ENCODE data around the gene STOM.

Gene STOM

DNA sequence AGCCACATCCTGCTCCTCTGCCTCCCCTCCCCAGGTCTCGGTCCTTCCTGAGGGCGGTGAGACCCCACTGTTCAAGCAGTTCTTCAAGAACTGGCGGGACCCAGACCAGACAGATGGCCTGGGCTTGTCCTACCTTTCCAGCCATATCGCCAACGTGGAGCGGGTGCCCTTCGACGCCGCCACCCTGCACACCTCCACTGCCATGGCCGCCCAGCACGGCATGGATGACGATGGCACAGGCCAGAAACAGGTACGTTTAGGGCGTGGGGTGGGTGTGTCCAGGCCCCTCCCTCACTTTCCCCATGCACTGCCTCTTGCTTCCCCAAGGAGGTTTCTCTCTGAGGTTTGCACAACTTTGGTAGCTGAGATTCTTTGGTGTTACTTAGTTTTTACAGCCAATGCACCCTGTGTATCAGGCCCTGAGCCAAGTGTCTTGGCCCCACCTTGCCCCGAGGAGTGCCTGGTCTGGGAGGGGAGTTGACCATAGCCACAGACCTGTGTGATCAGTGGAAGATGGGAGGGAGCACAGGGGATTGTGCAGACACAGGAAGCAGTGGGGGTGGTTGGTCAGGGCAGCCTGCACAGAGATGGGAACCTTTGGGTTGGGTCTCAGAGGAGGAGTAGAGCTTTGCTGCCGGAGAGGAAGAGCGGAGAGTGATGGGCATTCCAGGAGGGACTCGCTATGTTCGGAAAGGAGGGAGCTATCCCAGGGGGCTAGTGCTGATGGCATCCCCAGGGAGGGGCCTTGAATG is 51.2 kb downstream of the STOM start:
- DNase-seq, result no peak

DNA sequence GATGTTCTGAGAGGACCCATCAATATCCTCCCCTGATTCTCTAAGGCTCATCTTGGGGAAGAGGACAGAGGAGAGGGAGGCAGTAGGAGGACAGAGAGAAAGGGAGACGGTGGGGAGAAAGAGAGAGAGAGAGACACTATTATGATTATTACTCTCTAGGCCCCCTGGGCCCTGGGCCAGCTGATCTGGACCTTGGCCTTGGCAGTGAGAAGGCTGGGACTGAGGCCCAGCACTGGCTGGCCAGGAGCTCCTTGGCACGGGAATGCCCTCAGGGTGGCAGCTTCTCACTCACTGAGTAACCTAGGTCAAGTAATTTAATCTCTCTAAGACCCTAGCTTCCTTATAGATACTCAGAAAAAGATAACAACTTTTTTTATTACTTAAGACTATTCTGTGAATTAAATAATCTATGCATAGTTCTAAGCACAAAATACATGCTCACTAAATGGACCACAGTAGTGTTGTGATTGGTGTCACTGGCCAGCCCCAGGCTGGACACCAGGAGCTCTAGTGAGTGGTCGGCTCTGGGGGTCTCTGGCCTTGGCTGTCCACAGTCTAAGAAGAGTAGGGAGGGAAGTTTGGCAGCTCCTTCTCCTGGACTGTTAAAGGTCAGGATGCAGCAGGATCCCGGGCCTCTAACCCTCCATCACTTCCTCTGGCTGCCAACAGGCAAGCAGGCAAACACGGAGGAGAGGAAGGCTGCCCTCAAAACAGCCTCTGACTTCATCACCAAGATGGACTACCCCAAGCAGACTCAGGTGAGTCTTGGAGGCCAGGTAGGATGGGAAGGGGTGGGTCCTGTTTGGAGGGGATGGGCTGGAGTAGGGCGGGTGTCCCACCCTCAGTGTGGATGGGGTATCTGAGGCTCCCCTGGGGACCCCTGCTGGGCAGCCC is 52.1 kb downstream of the STOM start:
- DNase-seq, result no peak

DNA sequence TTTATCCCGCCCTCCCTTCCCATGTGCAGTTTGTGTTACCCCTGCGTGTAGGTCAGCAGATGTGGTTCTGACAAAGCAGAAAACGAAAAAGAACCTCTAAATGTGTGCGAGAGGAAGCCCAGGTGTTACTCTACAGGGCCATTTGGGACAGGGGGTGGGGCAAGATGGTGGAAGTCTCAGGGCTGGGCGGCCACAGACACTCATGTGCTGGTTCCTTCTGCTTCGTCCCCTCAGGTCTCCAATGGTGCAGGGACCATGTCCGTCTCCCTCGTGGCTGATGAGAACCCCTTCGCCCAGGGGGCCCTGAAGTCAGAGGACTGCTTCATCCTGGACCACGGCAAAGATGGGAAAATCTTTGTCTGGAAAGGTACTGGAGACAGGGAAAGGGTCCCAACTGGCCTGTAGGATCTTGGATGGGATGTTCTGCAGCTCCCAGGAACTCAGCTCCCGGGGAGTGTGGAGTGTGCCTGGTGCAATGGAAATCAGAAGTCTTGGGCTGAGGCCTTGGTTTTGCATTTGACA is 53.1 kb downstream of the STOM start:
- no peak for DNase-seq

- DNase-seq, result no peak
These were observed 53.7 kb downstream of the STOM start for GRCh38 chr9:121316378-121316777.

DNA sequence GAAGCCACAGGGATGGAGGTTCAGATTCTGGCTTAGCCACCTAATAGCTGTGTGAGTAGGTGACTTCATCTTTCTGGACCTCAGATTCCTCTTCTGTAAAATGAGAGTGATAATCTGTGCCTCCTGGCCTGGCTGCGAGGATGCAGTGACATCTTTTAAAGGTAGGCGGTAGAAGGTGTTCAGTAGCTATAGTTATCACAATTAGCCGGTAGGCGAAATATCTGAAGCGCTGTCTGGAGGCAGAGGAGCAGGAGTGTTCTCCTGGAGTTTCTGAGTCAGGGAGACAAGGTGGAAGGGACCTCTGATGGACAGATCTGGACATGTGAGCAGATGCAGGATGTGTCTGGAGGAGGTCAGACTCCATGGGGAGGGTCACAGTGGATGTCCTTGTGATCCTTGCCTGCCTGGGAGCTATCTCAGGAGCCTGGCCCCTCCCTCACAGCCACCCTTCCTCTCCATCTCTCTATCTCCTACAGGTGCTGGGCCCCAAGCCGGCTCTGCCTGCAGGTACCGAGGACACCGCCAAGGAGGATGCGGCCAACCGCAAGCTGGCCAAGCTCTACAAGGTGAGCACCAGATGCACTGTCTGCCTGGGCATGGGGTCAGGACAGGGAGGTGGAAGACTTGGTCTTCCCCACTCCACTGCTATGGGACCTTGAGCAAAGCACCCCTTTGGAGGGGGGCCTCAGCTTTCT is 56.4 kb downstream of the STOM start:
- no peak for DNase-seq

- DNase-seq, result no peak
These were observed 57.9 kb downstream of the STOM start for GRCh38 chr9:121312169-121312568.

GRCh38 chr9:121310571-121310970 is 59.5 kb downstream of the STOM start:
- no peak for DNase-seq

- DNase-seq, result no peak
These were observed 60.1 kb downstream of the STOM start for GRCh38 chr9:121309833-121310425.

GRCh38 chr9:121309171-121309570 is 60.9 kb downstream of the STOM start:
- DNase-seq, result no peak

DNA sequence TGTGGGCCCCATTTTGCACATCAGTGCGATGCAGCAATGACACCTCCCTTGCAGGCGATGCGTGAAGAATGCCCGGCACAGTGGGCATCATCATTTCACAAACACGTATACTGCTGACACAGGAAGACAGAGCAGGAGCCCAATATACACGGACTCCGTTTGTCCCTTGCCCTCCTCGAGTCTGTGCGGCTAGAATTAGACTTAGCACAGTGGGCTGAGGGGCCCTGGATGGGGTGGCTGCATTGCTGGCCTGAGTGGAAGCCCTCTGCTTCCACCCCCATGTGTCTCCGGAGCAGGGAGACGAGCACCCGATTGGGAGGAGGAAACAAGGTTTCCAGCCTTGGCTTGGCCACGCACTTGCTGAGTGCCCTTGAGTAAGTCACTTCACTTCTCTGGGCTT is 61.3 kb downstream of the STOM start:
- no peak for DNase-seq

GRCh38 chr9:121307976-121308375 is 62.1 kb downstream of the STOM start:
- no peak for DNase-seq

DNA sequence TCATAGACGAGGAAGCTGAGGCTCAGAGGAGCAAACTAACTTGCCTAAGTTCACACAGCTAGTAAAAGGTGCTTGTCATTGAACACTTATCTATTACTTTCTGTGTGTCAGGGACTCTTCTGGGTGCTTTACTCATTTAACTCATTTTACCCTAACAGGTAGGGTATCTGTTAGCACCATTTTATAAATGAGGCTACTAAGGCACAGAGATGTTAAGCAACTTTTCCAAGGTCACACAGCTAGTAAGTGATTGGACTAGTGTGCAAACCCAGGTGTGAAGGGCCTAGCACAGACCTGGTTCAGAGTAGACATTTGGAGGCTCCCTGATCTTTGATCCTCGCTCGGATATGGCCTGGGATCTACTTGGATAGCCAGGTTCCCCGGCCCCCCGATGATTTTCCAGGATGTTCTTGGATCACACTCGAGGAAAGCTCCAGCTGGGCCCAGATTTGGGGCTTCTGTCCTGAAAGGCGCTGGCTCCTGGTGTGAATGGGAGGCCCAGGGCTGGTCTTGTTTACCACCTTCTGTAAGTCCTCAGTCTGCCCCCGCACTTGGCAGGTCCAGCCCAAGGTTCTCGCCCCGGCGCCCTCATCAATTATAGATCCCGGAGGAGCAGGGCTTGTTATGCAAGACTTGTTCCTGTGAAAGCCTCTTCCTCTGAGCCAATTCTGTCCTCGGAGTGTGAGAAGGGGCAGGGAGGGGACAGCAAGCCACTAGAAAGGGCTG is 64.6 kb downstream of the STOM start:
- no peak for DNase-seq

DNA sequence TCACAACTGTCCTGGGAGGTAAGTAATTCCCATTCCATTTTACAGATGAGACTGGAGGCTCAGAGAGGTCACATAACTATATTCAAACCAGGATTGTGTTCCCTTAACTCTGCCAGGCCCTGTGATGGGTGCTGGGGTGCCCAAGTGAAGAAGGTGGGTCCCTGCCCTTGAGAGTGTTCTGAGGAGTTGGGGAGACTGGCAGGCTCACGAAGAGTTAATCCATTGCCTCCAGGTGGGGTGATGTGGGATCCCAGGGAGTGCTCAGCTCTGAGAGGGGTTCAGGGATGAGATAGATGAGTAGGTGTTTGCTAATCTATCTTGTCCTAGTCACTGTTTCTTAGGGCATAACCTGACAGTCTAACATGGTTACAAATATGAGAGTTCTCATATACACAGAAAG is 65.3 kb downstream of the STOM start:
- no peak for DNase-seq

DNA sequence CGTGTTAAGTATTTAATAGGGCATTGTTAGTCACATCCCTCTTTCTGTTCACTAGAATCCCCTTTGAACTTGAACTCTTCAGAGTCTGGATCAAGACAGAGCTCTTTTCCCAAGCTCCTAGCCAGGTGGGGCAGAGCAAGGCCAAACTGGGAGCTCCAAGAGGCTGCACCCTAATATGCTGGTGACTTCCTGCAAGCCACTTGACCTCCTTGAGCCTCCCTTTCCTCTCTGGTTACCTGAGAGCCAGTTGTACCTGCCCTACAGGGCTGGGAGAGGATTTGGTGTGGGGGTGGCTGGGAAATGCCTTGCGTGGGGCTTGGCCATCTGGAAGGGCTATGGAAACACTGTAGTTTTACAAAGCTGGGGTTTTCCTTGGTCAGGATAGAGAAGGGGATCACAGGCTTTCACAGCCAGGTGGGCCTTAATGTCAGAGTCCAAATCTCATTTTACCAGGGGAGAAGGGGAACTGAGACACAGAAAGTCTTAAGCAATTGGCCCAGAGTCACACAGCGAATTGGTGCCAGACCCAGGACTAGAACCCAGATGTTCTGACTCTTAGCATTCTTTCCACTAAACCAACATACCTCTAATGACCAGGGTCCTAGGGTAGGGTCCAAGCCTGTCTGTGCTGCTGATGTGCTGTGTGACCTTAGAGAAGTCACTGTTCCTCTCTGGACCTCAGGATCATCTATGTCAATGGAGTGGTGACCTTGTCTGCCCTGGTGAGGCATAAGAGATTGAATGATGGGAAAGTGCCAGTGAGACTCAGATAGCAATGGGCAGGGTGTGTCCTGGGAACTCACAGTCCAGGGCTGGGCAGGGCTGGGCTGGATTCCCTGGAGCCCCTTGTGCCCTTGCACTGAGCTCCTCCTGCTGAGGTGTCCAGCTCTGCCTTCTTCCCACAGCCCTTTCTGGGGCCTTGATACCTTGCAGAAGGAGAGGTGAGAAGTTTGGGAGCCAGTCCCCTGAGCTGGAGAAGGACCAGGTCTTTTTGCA is 66.3 kb downstream of the STOM start:
- no peak for DNase-seq

GRCh38 chr9:121302786-121303185 is 67.3 kb downstream of the STOM start:
- no peak for DNase-seq

- no peak for DNase-seq
These were observed 67.7 kb downstream of the STOM start for GRCh38 chr9:121302341-121302740.

DNA sequence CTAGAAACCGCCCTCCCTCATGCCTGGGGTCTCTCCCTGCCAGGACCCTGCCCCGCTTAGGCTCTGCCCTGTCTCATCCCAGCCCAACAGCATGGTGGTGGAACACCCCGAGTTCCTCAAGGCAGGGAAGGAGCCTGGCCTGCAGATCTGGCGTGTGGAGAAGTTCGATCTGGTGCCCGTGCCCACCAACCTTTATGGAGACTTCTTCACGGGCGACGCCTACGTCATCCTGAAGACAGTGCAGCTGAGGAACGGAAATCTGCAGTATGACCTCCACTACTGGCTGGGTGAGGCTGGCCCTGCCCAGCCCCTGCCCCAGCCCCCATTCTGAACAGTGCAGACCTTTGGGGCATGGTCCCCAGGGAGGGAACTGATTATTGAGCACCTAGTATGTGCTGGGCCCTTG is 68.2 kb downstream of the STOM start:
- DNase-seq, result no peak

DNA sequence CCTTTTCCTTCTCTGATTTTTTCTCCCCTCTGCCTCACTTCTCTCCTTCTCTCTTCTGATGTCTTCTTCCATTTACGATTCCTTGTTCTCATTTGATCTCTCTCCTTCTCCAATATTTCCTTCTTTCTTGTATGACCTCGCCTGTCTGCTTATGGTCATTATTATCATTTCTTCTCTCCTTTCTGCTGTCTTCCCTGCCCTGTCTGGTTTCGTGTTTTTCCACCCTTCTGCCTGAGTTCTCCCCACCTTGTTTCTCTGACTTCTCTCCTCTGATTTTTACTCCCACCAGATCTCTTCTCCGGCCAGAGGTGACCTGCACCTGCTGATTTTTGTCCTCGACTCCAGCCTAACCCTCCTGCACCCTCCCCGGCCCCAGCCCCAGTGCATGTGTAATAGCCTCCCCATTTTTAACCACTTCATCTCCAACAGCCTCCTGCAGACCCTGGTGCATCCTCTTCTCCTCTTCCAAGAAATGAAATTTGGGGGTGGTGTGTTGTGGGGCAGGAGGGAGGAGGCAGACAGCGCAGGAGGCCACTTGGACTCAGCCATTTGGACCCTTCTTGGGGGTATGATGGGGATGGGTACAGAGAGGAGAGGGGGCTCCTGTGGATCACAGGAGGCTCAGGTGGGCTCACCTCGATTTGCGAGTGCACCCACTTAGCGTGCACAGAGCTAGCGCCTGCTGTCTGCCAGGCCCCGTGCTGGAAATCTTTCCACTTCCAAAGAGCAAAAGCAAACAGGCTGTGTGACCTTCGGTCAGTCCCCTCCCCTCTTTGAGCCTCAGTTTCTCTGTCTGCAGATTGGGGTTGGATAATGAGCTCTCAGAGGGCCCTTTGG is 69.5 kb downstream of the STOM start:
- no peak for DNase-seq

- peak; percentile 71 for DNase-seq
These were observed 70.4 kb downstream of the STOM start for GRCh38 chr9:121299467-121300282.

Measured in activated CD8-positive, alpha-beta memory T cell treated with anti-CD3 and anti-CD28 coated beads for 24 hours (primary cell).